GM18907 (cell line): ENCODE measurements around the gene NOLC1.
"Not testable (repeated sequence)": the region's sequence is repeated elsewhere in the genome, so short reads cannot be mapped to it uniquely, and the experiment has no call there.

Source experiments
- ATAC-seq: cut with Tn5 transposase; IDR thresholded peaks from one replicate; pipeline ENCODE4 v1.9.1; 2021; ENCODE audit warnings: mild to moderate bottlenecking, moderate library complexity; ENCODE audit not compliant: unreplicated experiment

The NOLC1 gene

GRCh38 chr10:102153093-102153620 is 968 bp downstream of the NOLC1 start:
- ATAC-seq, result no peak

- ATAC-seq, result no peak
These were observed 2.4 kb downstream of the NOLC1 start for GRCh38 chr10:102154466-102155116.

- ATAC-seq, result no peak
These were observed 5.0 kb downstream of the NOLC1 start for GRCh38 chr10:102157224-102157623.

GRCh38 chr10:102159051-102159597 is 6.9 kb downstream of the NOLC1 start:
- ATAC-seq, result no peak

- ATAC-seq, result no peak
These were observed 7.6 kb downstream of the NOLC1 start for GRCh38 chr10:102159831-102160230.

GRCh38 chr10:102163342-102163989 is 11.3 kb downstream of the NOLC1 start:
- ATAC-seq, result no peak

- no peak for ATAC-seq
These were observed 15.7 kb downstream of the NOLC1 start for GRCh38 chr10:102167861-102168260.

- ATAC-seq, result no peak
These were observed 18.4 kb downstream of the NOLC1 start for GRCh38 chr10:102170602-102171001.

- ATAC-seq, result no peak
These were observed 20.1 kb downstream of the NOLC1 start for GRCh38 chr10:102172288-102172687.

GRCh38 chr10:102175415-102175814 is 23.2 kb downstream of the NOLC1 start:
- ATAC-seq, result no peak

GRCh38 chr10:102184606-102185005 is 32.4 kb downstream of the NOLC1 start:
- no peak for ATAC-seq

- ATAC-seq, result no peak
These were observed 33.1 kb downstream of the NOLC1 start for GRCh38 chr10:102185272-102185671.

- no peak for ATAC-seq
These were observed 33.8 kb downstream of the NOLC1 start for GRCh38 chr10:102185811-102186527.

GRCh38 chr10:102188298-102188940 is 36.2 kb downstream of the NOLC1 start:
- no peak for ATAC-seq

- not testable (repeated sequence) for ATAC-seq
These were observed 37.0 kb downstream of the NOLC1 start for GRCh38 chr10:102188941-102189898.

GRCh38 chr10:102191956-102192355 is 39.8 kb downstream of the NOLC1 start:
- ATAC-seq, result no peak

GRCh38 chr10:102195296-102195870 is 43.2 kb downstream of the NOLC1 start:
- no peak for ATAC-seq

- no peak for ATAC-seq
These were observed 44.7 kb downstream of the NOLC1 start for GRCh38 chr10:102196893-102197292.

GRCh38 chr10:102198027-102198426 is 45.8 kb downstream of the NOLC1 start:
- ATAC-seq, result no peak
